Measurements from ENCODE around the gene NDST3.

The NDST3 gene

DNA sequence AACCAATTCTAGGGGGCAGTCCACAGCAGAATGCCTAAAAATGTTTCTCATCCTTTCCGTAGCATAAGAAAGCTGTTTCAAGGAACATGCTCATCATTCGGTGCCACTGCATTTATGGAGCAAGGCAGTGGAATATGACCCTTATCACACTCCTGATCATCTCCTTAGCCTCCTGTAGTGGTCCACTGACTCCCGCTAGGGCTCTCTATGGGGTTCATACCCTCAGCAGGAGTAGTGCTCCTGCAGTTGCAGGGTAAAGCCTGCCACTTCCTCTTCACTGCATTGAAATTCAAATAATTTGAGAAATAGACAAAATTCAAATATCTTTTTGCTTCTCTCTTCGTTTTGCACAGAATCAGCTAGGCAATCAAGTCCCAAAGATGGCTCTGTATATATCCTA lies 107.0 kb downstream of the NDST3 start:
- Histone ChIP-seq H3K9me2 (replicated peaks; ENCODE audit: insufficient read depth, low read length) (no peaks in the 10 kb centered on the region), H3K4me3 (ENCODE audit: insufficient read depth, low read length, poor library complexity, severe bottlenecking) (no peak overlapping the region), H3K9me3 (ENCODE audit: insufficient read depth, low read length) (no peaks in the 10 kb centered on the region), H3K36me3 (ENCODE audit: low read length) (no peaks in the 10 kb centered on the region), H3K4me2 (ENCODE audit: low read depth, low read length, poor library complexity, severe bottlenecking) (no peak overlapping the region), H3K27ac (ENCODE audit: low read depth, low read length) (no peak overlapping the region), H3K9ac (ENCODE audit: low read length) (no peak overlapping the region), H4K20me1 (ENCODE audit: low read depth, low read length) (no peaks in the 10 kb centered on the region), H3K79me2 (ENCODE audit: insufficient read depth, low read length) (no peaks in the 10 kb centered on the region), H2AFZ (ENCODE audit: low read depth, low read length, severe bottlenecking) (no peak overlapping the region), H3F3A (ENCODE audit: insufficient read depth) (no peaks in the 10 kb centered on the region), H3K27me3 (ENCODE audit: low read length) (no peaks in the 10 kb centered on the region)
- no peak for TF ChIP-seq EZH2phosphoT487 (conservative IDR thresholded peaks at IDR 0.05; ENCODE audit: low read length)
- TF ChIP-seq, protein P1, sequence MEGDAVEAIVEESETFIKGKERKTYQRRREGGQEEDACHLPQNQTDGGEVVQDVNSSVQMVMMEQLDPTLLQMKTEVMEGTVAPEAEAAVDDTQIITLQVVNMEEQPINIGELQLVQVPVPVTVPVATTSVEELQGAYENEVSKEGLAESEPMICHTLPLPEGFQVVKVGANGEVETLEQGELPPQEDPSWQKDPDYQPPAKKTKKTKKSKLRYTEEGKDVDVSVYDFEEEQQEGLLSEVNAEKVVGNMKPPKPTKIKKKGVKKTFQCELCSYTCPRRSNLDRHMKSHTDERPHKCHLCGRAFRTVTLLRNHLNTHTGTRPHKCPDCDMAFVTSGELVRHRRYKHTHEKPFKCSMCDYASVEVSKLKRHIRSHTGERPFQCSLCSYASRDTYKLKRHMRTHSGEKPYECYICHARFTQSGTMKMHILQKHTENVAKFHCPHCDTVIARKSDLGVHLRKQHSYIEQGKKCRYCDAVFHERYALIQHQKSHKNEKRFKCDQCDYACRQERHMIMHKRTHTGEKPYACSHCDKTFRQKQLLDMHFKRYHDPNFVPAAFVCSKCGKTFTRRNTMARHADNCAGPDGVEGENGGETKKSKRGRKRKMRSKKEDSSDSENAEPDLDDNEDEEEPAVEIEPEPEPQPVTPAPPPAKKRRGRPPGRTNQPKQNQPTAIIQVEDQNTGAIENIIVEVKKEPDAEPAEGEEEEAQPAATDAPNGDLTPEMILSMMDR (IDR thresholded peaks at IDR 0.05; ENCODE audit: insufficient read depth, low read length, poor library complexity, severe bottlenecking): no peak

GRCh38 chr4:118154649-118155048 lies 120.4 kb downstream of the NDST3 start:
- Histone ChIP-seq H2AFZ (ENCODE audit: low read depth, low read length, severe bottlenecking) (no peak overlapping the region), H3F3A (ENCODE audit: insufficient read depth) (no peaks in the 10 kb centered on the region), H3K27me3 (ENCODE audit: low read length) (no peaks in the 10 kb centered on the region), H3K4me2 (ENCODE audit: low read depth, low read length, poor library complexity, severe bottlenecking) (no peak overlapping the region), H3K4me3 (ENCODE audit: insufficient read depth, low read length, poor library complexity, severe bottlenecking) (no peak overlapping the region), H3K9me2 (replicated peaks; ENCODE audit: insufficient read depth, low read length) (no peaks in the 10 kb centered on the region), H3K79me2 (ENCODE audit: insufficient read depth, low read length) (no peaks in the 10 kb centered on the region), H3K36me3 (ENCODE audit: low read length) (no peaks in the 10 kb centered on the region), H4K20me1 (ENCODE audit: low read depth, low read length) (no peaks in the 10 kb centered on the region), H3K9ac (ENCODE audit: low read length) (no peak overlapping the region), H3K9me3 (ENCODE audit: insufficient read depth, low read length) (no peaks in the 10 kb centered on the region), H3K27ac (ENCODE audit: low read depth, low read length) (no peak overlapping the region)
- TF ChIP-seq EZH2phosphoT487 (conservative IDR thresholded peaks at IDR 0.05; ENCODE audit: low read length): no peak
- TF ChIP-seq, protein P1 (IDR thresholded peaks at IDR 0.05; ENCODE audit: insufficient read depth, low read length, poor library complexity, severe bottlenecking): no peak

DNA sequence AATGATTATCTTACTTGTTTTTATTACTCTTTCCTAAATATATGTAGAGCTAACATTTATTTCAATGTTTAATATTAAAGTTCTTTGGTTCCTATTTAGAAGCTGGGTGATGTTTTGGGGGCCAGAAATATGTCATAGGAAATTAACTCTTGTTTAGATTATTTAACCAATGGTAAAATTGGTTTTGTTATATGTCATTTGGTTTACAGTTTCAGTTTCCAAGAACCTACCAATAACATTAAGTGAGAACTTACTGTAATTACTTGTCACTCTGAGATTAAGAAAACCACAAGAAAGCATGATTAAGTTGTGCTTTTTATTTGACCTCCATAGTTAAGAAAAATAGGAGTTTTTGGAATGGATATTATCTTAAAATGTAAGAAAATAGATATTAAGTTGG lies 121.2 kb downstream of the NDST3 start:
- H2AFZ ChIP-seq (ENCODE audit: low read depth, low read length, severe bottlenecking): no peak overlapping the region
- H3K36me3 ChIP-seq (ENCODE audit: low read length): no peaks in the 10 kb centered on the region
- H4K20me1 ChIP-seq (ENCODE audit: low read depth, low read length): no peaks in the 10 kb centered on the region
- no peak overlapping the region for H3K4me3 ChIP-seq (ENCODE audit: insufficient read depth, low read length, poor library complexity, severe bottlenecking)
- H3K9me3 ChIP-seq (ENCODE audit: insufficient read depth, low read length): no peaks in the 10 kb centered on the region
- no peaks in the 10 kb centered on the region for H3K27me3 ChIP-seq (ENCODE audit: low read length)
- H3K9me2 ChIP-seq (replicated peaks; ENCODE audit: insufficient read depth, low read length): no peaks in the 10 kb centered on the region
- H3F3A ChIP-seq (ENCODE audit: insufficient read depth): no peaks in the 10 kb centered on the region
- H3K9ac ChIP-seq (ENCODE audit: low read length): no peak overlapping the region
- H3K79me2 ChIP-seq (ENCODE audit: insufficient read depth, low read length): no peaks in the 10 kb centered on the region
- H3K4me2 ChIP-seq (ENCODE audit: low read depth, low read length, poor library complexity, severe bottlenecking): no peak overlapping the region
- H3K27ac ChIP-seq (ENCODE audit: low read depth, low read length): no peak overlapping the region
- TF ChIP-seq EZH2phosphoT487 (conservative IDR thresholded peaks at IDR 0.05; ENCODE audit: low read length): no peak
- TF ChIP-seq, protein P1 (IDR thresholded peaks at IDR 0.05; ENCODE audit: insufficient read depth, low read length, poor library complexity, severe bottlenecking): no peak

Measured in SU-DHL-6 (cell line).